Fibroblast of pulmonary artery (primary cell): ENCODE measurements around the gene HOXA5.

Source experiments
- DNase-seq: peaks from one replicate; pipeline ENCODE4 v3.0.0-alpha.2; 2010; ENCODE audit warnings: low read depth
- H3K4me3 ChIP-seq: replicated peaks from 2 replicates; pipeline ENCODE4 v1.5.1; 2011; ENCODE audit warnings: low read depth, mild to moderate bottlenecking, control low read depth, low read length, moderate library complexity
- TF ChIP-seq, protein P1 (sequence below): IDR thresholded peaks from 2 replicates; pipeline ENCODE4 v1.5.1; 2011; ENCODE audit warnings: mild to moderate bottlenecking, control low read depth, low read length, inconsistent platforms; ENCODE audit errors: missing control alignments

HOXA5 gene

GRCh38 chr7:27189295-27189996, 46.0 kb upstream of the HOXA5 start:
- no peak for DNase-seq
- H3K4me3 ChIP-seq = no peak overlapping the region
- TF ChIP-seq, protein P1, sequence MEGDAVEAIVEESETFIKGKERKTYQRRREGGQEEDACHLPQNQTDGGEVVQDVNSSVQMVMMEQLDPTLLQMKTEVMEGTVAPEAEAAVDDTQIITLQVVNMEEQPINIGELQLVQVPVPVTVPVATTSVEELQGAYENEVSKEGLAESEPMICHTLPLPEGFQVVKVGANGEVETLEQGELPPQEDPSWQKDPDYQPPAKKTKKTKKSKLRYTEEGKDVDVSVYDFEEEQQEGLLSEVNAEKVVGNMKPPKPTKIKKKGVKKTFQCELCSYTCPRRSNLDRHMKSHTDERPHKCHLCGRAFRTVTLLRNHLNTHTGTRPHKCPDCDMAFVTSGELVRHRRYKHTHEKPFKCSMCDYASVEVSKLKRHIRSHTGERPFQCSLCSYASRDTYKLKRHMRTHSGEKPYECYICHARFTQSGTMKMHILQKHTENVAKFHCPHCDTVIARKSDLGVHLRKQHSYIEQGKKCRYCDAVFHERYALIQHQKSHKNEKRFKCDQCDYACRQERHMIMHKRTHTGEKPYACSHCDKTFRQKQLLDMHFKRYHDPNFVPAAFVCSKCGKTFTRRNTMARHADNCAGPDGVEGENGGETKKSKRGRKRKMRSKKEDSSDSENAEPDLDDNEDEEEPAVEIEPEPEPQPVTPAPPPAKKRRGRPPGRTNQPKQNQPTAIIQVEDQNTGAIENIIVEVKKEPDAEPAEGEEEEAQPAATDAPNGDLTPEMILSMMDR = no peak

- DNase-seq = peak; percentile 47
- H3K4me3 ChIP-seq = peak overlapping the region; percentile 21
- TF ChIP-seq, protein P1 = no peak
These were observed 45.2 kb upstream of the HOXA5 start for GRCh38 chr7:27188386-27189294.

GRCh38 chr7:27187475-27188385, 44.2 kb upstream of the HOXA5 start:
- TF ChIP-seq, protein P1 = no peak
- DNase-seq = no peak
- H3K4me3 ChIP-seq = no peak overlapping the region

GRCh38 chr7:27186668-27187474, 43.4 kb upstream of the HOXA5 start:
- no peak overlapping the region for H3K4me3 ChIP-seq
- DNase-seq = no peak
- TF ChIP-seq, protein P1 = no peak

DNA sequence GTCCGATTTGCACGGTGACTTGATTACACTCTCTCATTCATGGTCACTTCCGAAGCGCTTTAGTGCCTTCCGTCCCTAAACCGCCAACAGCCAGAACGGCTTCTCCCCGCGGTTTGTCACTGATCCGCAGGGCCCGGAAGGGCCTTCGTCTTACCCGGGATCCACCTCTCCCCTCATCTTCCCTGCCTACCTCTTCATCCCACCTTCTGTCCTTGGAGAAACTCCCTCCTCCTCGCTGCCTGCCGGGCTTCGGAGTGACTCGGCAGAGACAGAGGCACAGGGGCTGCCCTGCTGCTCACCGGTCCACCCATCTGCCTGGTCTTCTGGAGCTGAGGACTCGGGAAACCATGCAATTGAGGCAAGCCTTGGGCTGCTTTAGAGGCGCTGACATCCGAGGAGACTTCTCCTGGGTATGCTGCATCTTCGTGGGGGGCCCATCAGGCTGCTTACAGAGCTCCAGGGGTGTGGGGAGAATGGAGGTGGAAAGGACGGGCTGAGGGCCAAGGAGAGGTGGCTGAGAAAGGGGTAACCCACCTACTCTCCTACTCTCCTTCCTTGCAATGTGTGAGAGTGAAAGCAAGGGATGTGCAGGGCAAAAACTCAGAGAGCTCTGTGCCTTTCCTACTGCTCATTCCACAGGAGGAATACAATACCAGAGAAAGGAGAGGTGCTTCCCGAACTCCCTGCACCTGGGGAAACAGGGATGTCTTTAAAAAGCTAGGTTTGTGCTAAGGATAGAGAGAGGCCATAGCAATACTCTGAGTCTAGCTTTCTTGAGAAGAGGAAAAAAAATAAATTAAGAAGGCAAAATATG, 42.6 kb upstream of the HOXA5 start:
- no peak for DNase-seq

More for the DNA sequence above, 42.6 kb upstream of the HOXA5 start:
- TF ChIP-seq, protein P1 = no peak
- H3K4me3 ChIP-seq = no peak overlapping the region
